ENCODE results near the gene FXYD3. TPM values are rescaled to one million over a fixed set of nuclear protein-coding genes. Genes with fewer than 3 reads are reported as not detected.

FXYD3 gene
- not detected for total RNA-seq

GRCh38 chr19:35115177-35115951 is at the start of gene FXYD3:
Gene FXYD3, plus strand, starts transcription at chr19:35115823. Its CDS starts 3,554 bp downstream, at chr19:35119377.

GRCh38 chr19:35134601-35135242 is 19.1 kb downstream of the FXYD3 start, which contains the start of gene LGI4:
Gene LGI4, minus strand, starts transcription at chr19:35135059. Its CDS starts 379 bp downstream, at chr19:35134680.

GRCh38 chr19:35138305-35138892 is 22.8 kb downstream of the FXYD3 start, which contains the start of gene FXYD1:
Gene FXYD1, plus strand, starts transcription at chr19:35138824. Its CDS starts 1,256 bp downstream, at chr19:35140080.

GRCh38 chr19:35143231-35143715 is 27.6 kb downstream of the FXYD3 start, which contains the start of gene FXYD7:
Gene FXYD7, plus strand, starts transcription at chr19:35143255. Its CDS starts 79 bp downstream, at chr19:35143334.

GRCh38 chr19:35154525-35155406 is 39.1 kb downstream of the FXYD3 start, which contains the start of gene FXYD5:
Gene FXYD5, plus strand, starts transcription at chr19:35154735. Its CDS starts 816 bp downstream, at chr19:35155551.

Small RNAs within 50 kb of the gene (small RNA-seq; reads per million reads assigned to genes)
- gene AC020907.2 (ENCODE audit: low replicate concordance) = not detected

Other genes with a start within 250 kb of the FXYD3 start
- 9.7 TPM for gene ZNF30, start 188.9 kb upstream of the FXYD3 start, total RNA-seq
- 29.1 TPM for gene ZNF792, start 151.6 kb upstream of the FXYD3 start, total RNA-seq
- 80.8 TPM for gene GRAMD1A, start 115.5 kb upstream of the FXYD3 start, total RNA-seq
- gene SCN1B, start 85.4 kb upstream of the FXYD3 start, total RNA-seq = 1.6 TPM
- gene HPN, start 74.1 kb upstream of the FXYD3 start, total RNA-seq = not detected
- 11.3 TPM for gene LGI4, start 19.2 kb downstream of the FXYD3 start, total RNA-seq
- not detected for gene FXYD1, start 23.0 kb downstream of the FXYD3 start, total RNA-seq
- 26.6 TPM for gene FXYD7, start 27.4 kb downstream of the FXYD3 start, total RNA-seq
- gene FXYD5, start 38.9 kb downstream of the FXYD3 start, total RNA-seq = not detected
- not detected for gene FAM187B, start 112.9 kb downstream of the FXYD3 start, total RNA-seq
- gene LSR, start 133.2 kb downstream of the FXYD3 start, total RNA-seq = 3.1 TPM
- 61.0 TPM for gene USF2, start 153.1 kb downstream of the FXYD3 start, total RNA-seq
- not detected for gene HAMP, start 166.7 kb downstream of the FXYD3 start, total RNA-seq
- 0.31 TPM for gene MAG, start 176.3 kb downstream of the FXYD3 start, total RNA-seq
- not detected for gene CD22, start 213.4 kb downstream of the FXYD3 start, total RNA-seq
- gene FFAR1, start 232.1 kb downstream of the FXYD3 start, total RNA-seq = not detected
- not detected for gene FFAR3, start 242.6 kb downstream of the FXYD3 start, total RNA-seq

All from parietal lobe (tissue), 2 donors.